Cardiac muscle cell (in vitro differentiated cells and primary cell): ENCODE results near the gene ARMH2. TPM values are rescaled to one million over a fixed set of nuclear protein-coding genes. Genes with fewer than 3 reads are reported as not detected.

Experiments
- DNase-seq, 2 donors: peaks; one replicate each; pipeline versions ENCODE4 v3.0.0 to v3.0.0-alpha.2; 2010 to 2017; ENCODE audit warnings: low read depth in 1 of 2, low spot score in 1 of 2
- H3K27ac ChIP-seq: fragments of 200-600 bp; sonication (generic); 2 replicates; pipeline ENCODE4 v1.5.1; 2016
- H3K27me3 ChIP-seq: fragments of 200-600 bp; sonication (generic); 2 replicates; pipeline ENCODE4 v1.6.0; 2016; ENCODE audit warnings: control low read depth
- H3K36me3 ChIP-seq: fragments of 200-600 bp; sonication (generic); 2 replicates; pipeline ENCODE4 v1.5.1; 2016; ENCODE audit warnings: control low read depth
- H3K4me1 ChIP-seq: fragments of 200-600 bp; sonication (generic); 2 replicates; pipeline ENCODE4 v1.8.1; 2017; ENCODE audit warnings: low read depth, mild to moderate bottlenecking, mixed run types
- H3K4me3 ChIP-seq: fragments of 200-600 bp; sonication (generic); 2 replicates; pipeline ENCODE4 v1.5.1; 2016; ENCODE audit warnings: mild to moderate bottlenecking
- H3K9me3 ChIP-seq: fragments of 200-600 bp; sonication (generic); 2 replicates; pipeline ENCODE4 v1.5.1; 2017; ENCODE audit warnings: low read depth, mild to moderate bottlenecking, control low read depth
- CTCF ChIP-seq: IDR thresholded peaks from 2 replicates; pipeline ENCODE4 v1.5.1; 2012; ENCODE audit warnings: low read depth, mild to moderate bottlenecking, low read length
- polyA plus RNA-seq: library from polyadenylated mRNA; unstranded; fragments of >200 nt; fragmentation: Nextera tagmentation; extraction: Ambion mirVana; gene quantifications from 2 replicates; pipeline ENCODE4 v1.2.1, GENCODE V29; 2016
- total RNA-seq: library from RNA; depleted of rRNA; stranded (reverse); fragments of >200 nt; gene quantifications from 2 replicates; pipeline ENCODE4 v1.2.3, GENCODE V29; 2016

Gene ARMH2
- total and polyA plus RNA-seq, 2 experiments from 2014 or later = not detected

- Histone ChIP-seq H3K36me3 (peaks cover 29% of the 10 kb centered on the region), H3K4me3 (no peak overlapping the region)
Observed at GRCh38 chr6:24780206-24780605, 18.5 kb downstream of the ARMH2 start.

GRCh38 chr6:24779416-24780016 is 19.2 kb downstream of the ARMH2 start:
- no peak overlapping the region for H3K4me3 ChIP-seq
- peaks cover 22% of the 10 kb centered on the region for H3K36me3 ChIP-seq
- H3K9me3 ChIP-seq = no peaks in the 10 kb centered on the region
- no peak for TF ChIP-seq CTCF
- H3K27ac ChIP-seq = no peak overlapping the region
- no peak for DNase-seq
- peaks cover 14% of the 10 kb centered on the region for H3K4me1 ChIP-seq
- H3K27me3 ChIP-seq = no peaks in the 10 kb centered on the region

More at GRCh38 chr6:24780206-24780605, 18.5 kb downstream of the ARMH2 start:
- Histone ChIP-seq H3K9me3 (no peaks in the 10 kb centered on the region), H3K4me1 (peaks cover 14% of the 10 kb centered on the region), H3K27me3 (no peaks in the 10 kb centered on the region), H3K27ac (no peak overlapping the region)
- no peak for TF ChIP-seq CTCF
- DNase-seq = no peak

GRCh38 chr6:24778878-24779277 is 19.8 kb downstream of the ARMH2 start:
- Histone ChIP-seq H3K27me3 (no peaks in the 10 kb centered on the region), H3K4me3 (no peak overlapping the region), H3K4me1 (peaks cover 16% of the 10 kb centered on the region), H3K27ac (no peak overlapping the region), H3K36me3 (peaks cover 15% of the 10 kb centered on the region), H3K9me3 (no peaks in the 10 kb centered on the region)
- DNase-seq = no peak
- no peak for TF ChIP-seq CTCF

- Histone ChIP-seq H3K36me3 (peaks cover 11% of the 10 kb centered on the region), H3K4me1 (peaks cover 16% of the 10 kb centered on the region), H3K9me3 (no peaks in the 10 kb centered on the region), H3K27me3 (no peaks in the 10 kb centered on the region), H3K27ac (no peak overlapping the region), H3K4me3 (no peak overlapping the region)
- TF ChIP-seq CTCF = no peak
- no peak for DNase-seq
Observed at GRCh38 chr6:24778121-24778520, 20.6 kb downstream of the ARMH2 start.

GRCh38 chr6:24777227-24777626 is 21.5 kb downstream of the ARMH2 start:
- DNase-seq = no peak
- no peak overlapping the region for H3K27ac ChIP-seq
- TF ChIP-seq CTCF = no peak
- no peaks in the 10 kb centered on the region for H3K27me3 ChIP-seq
- no peaks in the 10 kb centered on the region for H3K9me3 ChIP-seq
- no peak overlapping the region for H3K4me3 ChIP-seq
- H3K36me3 ChIP-seq = peaks cover 11% of the 10 kb centered on the region
- H3K4me1 ChIP-seq = peaks cover 16% of the 10 kb centered on the region
